ENCODE data around the gene SYDE2.
"Not testable (repeated sequence)": the region's sequence is repeated elsewhere in the genome, so short reads cannot be mapped to it uniquely, and the experiment has no call there.

SYDE2 gene

GRCh38 chr1:85195703-85196102, 5.1 kb downstream of the SYDE2 start:
- CTCF ChIA-PET: no interaction called here
- no peak overlapping the region for H3K4me3 ChIP-seq (ENCODE audit: low read depth, low read length)

DNA sequence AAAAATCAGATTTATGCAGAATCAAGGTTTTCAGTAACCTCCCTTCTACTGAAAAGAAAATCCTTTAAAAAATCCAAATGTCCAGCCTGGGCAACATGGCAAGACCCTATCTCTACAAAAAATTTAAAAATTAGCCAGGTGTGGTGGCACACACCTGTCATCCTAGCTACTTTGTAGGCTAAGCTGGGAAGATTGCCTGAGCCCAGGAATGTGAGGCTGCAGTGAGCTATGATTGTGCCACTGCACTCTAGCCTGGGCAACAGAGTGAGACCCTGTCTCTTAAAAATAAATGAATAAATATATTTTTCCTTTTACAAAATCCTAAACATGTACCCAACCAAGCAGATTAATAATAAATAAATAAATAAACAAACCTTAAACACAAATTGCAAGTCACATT, 8.7 kb downstream of the SYDE2 start:
- POLR2A ChIA-PET; DNase-seq (ENCODE audit: low read depth, low spot score); H3K4me3 ChIP-seq (ENCODE audit: low read depth, low read length): not testable (repeated sequence)
- CTCF ChIA-PET: interaction anchor here (1.5 kb wide), 1 partner anchor 68 kb away, joined by 4 read pairs; the partner anchor contains the start of gene C1orf52

More at GRCh38 chr1:85195703-85196102, 5.1 kb downstream of the SYDE2 start:
- POLR2A ChIA-PET: no interaction called here
- TF ChIP-seq, protein P1, sequence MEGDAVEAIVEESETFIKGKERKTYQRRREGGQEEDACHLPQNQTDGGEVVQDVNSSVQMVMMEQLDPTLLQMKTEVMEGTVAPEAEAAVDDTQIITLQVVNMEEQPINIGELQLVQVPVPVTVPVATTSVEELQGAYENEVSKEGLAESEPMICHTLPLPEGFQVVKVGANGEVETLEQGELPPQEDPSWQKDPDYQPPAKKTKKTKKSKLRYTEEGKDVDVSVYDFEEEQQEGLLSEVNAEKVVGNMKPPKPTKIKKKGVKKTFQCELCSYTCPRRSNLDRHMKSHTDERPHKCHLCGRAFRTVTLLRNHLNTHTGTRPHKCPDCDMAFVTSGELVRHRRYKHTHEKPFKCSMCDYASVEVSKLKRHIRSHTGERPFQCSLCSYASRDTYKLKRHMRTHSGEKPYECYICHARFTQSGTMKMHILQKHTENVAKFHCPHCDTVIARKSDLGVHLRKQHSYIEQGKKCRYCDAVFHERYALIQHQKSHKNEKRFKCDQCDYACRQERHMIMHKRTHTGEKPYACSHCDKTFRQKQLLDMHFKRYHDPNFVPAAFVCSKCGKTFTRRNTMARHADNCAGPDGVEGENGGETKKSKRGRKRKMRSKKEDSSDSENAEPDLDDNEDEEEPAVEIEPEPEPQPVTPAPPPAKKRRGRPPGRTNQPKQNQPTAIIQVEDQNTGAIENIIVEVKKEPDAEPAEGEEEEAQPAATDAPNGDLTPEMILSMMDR (IDR thresholded peaks at IDR 0.05; ENCODE audit: insufficient read depth, low read length, missing control alignments): no peak
- no peak for DNase-seq (ENCODE audit: low read depth, low spot score)

DNA sequence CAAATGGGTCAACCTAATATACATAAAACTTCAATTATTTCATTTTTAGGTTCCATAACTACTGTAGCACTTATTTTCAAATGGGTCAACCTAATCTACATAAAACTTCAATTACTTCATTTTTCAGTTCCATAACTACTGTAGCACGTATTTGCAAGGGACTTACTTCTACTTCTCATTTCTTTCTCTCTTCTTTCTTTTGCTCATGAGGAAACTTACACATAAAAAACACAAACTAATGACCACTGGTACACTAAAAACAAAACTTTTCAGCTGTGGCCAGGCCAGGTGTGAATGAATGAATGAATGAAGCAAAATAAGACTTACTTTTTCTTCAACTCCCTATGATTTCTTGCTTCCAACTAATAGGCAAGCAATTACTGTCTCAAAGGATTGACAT, 11.7 kb downstream of the SYDE2 start:
- POLR2A ChIA-PET: no interaction called here
- CTCF ChIA-PET: interaction anchor here (1.1 to 2.1 kb wide), 3 partner anchors 9 to 244 kb away, joined by 4 to 9 read pairs (median 4); partner anchors contain the start of gene C1orf52
- no peak for DNase-seq (ENCODE audit: low read depth, low spot score)
- H3K4me3 ChIP-seq (ENCODE audit: low read depth, low read length): no peak overlapping the region
- TF ChIP-seq, protein P1 (IDR thresholded peaks at IDR 0.05; ENCODE audit: insufficient read depth, low read length, missing control alignments): no peak

DNA sequence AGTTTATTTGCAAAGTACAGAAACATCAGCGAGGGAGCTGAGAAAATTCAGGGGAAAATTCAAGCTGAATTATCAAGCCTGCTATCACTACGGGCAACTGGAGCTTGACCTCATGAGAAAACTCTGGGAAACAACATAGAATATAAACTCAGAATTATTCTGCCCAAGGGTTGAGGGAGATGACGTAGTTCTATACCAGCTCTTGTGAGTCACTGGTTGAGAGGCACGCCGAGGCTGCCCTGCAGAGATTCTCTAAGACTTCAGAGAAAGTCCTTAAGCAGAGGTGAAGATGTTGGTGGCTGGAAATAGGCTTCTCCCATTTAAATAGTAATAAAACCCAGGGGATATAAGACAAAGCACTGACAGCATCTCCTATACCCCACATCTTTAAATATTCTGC, 12.3 kb downstream of the SYDE2 start:
- CTCF ChIA-PET: no interaction called here
- POLR2A ChIA-PET: no interaction called here
- no peak overlapping the region for H3K4me3 ChIP-seq (ENCODE audit: low read depth, low read length)
- no peak for DNase-seq (ENCODE audit: low read depth, low spot score)
- TF ChIP-seq, protein P1 (IDR thresholded peaks at IDR 0.05; ENCODE audit: insufficient read depth, low read length, missing control alignments): no peak

DNA sequence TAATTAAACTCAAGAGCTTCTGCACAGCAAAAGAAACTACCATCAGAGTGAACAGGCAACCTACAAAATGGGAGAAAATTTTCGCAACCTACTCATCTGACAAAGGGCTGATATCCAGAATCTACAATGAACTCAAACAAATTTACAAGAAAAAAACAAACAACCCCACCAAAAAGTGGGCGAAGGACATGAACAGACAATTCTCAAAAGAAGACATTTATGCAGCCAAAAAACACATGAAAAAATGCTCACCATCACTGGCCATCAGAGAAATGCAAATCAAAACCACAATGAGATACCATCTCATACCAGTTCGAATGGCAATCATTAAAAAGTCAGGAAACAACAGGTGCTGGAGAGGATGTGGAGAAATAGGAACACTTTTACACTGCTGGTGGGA, 13.8 kb downstream of the SYDE2 start:
- DNase-seq (ENCODE audit: low read depth, low spot score); POLR2A ChIA-PET; CTCF ChIA-PET; H3K4me3 ChIP-seq (ENCODE audit: low read depth, low read length): not testable (repeated sequence)

DNA sequence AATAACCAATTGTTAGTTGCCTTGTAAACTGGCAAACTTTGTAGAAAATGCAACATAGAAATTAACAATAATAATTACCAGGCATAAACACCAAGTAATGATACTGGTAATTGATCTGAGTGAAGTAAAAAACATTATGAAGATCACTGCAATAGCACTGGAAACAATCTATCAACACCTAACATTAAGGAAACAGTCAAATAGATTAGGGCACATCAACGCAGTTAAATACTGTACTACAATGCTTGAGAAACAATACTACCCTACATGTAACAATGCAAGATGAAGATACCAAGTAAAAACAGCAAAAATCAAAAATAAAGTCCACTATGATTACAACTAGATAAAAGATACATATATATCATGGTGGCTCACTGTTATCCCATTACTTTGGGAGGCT, 16.6 kb downstream of the SYDE2 start:
- DNase-seq (ENCODE audit: low read depth, low spot score): no peak
- TF ChIP-seq, protein P1 (IDR thresholded peaks at IDR 0.05; ENCODE audit: insufficient read depth, low read length, missing control alignments): no peak
- POLR2A ChIA-PET: no interaction called here
- CTCF ChIA-PET: interaction anchor here (1.5 kb wide), 1 partner anchor 75 kb away, joined by 3 read pairs; the partner anchor contains the start of gene C1orf52
- H3K4me3 ChIP-seq (ENCODE audit: low read depth, low read length): no peak overlapping the region

DNA sequence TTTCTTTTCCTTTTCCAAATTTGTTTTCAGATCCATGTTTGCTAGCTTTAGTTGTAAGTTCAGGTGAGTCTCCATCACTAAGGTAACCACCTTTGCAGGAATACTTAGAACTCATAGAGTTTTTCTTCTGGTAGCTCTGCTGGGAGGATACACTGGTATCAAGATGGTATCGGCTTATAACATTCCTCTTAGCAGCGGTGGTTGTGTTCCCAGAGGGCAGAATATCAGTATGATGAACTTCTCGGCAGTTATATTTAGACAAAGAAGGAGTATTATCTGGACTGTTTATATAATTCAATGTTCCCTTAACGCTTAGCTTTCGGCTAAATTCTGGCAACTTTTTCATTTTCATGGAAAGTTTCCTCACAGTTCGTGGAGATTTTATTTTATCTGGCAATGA, 18.1 kb downstream of the SYDE2 start:
- no peak overlapping the region for H3K4me3 ChIP-seq (ENCODE audit: low read depth, low read length)
- no peak for DNase-seq (ENCODE audit: low read depth, low spot score)
- TF ChIP-seq, protein P1 (IDR thresholded peaks at IDR 0.05; ENCODE audit: insufficient read depth, low read length, missing control alignments): no peak
- ChIA-PET CTCF (interaction anchor here (1.2 to 1.3 kb wide), 2 partner anchors 74 to 77 kb away, joined by 3 to 4 read pairs; no protein-coding TSS in a partner anchor), POLR2A (no interaction called here)
